Activated B cell treated with CpG ODN at 0.5 μM for 24 hours (primary cell): Measurements from ENCODE around the gene STOX1. TPM values are rescaled to one million over a fixed set of nuclear protein-coding genes. Genes with fewer than 3 reads are reported as not detected.
"Not testable (repeated sequence)": the region's sequence is repeated elsewhere in the genome, so short reads cannot be mapped to it uniquely, and the experiment has no call there.

Source experiments
- ATAC-seq: fragments of 200-7000 bp; cut with Tn5 transposase; one replicate; pipeline ENCODE4 v1.10.0; 2021; ENCODE audit warnings: low read depth, mild to moderate bottlenecking, moderate library complexity
- CTCF ChIA-PET: fragments of 350-600 bp; sonication (Branson Sonifier 250); formaldehyde crosslinking; loops from one replicate; lab custom pipeline; 2021; ENCODE audit warnings: antibody characterized with exemption; lab: Charles Lee
- POLR2A ChIA-PET: fragments of 350-600 bp; sonication (Branson Sonifier 250); formaldehyde crosslinking; loops from one replicate; lab custom pipeline; 2021; ENCODE audit warnings: antibody characterized with exemption; lab: Charles Lee
- DNase-seq: peaks from one replicate; pipeline ENCODE4 v3.0.0; 2022
- H3K27ac Mint-ChIP-seq: one replicate; pipeline ENCODE4 v1.8.0; 2020; ENCODE audit warnings: mixed read lengths
- H3K27me3 Mint-ChIP-seq: one replicate; pipeline ENCODE4 v1.8.0; 2021; ENCODE audit warnings: mixed read lengths
- H3K36me3 Mint-ChIP-seq: one replicate; pipeline ENCODE4 v1.8.0; 2021; ENCODE audit warnings: low read depth, mixed read lengths
- H3K4me1 Mint-ChIP-seq: one replicate; pipeline ENCODE4 v1.8.0; 2021; ENCODE audit warnings: mixed read lengths
- H3K4me3 Mint-ChIP-seq: one replicate; pipeline ENCODE4 v1.8.0; 2020; ENCODE audit warnings: mild to moderate bottlenecking, mixed read lengths
- H3K9me3 Mint-ChIP-seq: one replicate; pipeline ENCODE4 v1.8.0; 2020; ENCODE audit warnings: mixed read lengths
- intact Hi-C: fragments of 100-400 bp; cut with micrococcal nuclease; formaldehyde crosslinking; loops from one replicate; pipeline ENCODE4 v1.15.1; 2024
- total RNA-seq: library from RNA; stranded (reverse); gene quantifications from 2 replicates; pipeline ENCODE4 v1.2.3, GENCODE V29; 2022
- TF ChIP-seq, protein P1 (sequence below): fragments of 200-600 bp; IDR thresholded peaks from one replicate; pipeline ENCODE4 v1.8.0; 2022; ENCODE audit warnings: antibody characterized with exemption, mild to moderate bottlenecking

Gene STOX1
- total RNA-seq, 1 donor from 2014 or later, result 0.16 TPM

DNA sequence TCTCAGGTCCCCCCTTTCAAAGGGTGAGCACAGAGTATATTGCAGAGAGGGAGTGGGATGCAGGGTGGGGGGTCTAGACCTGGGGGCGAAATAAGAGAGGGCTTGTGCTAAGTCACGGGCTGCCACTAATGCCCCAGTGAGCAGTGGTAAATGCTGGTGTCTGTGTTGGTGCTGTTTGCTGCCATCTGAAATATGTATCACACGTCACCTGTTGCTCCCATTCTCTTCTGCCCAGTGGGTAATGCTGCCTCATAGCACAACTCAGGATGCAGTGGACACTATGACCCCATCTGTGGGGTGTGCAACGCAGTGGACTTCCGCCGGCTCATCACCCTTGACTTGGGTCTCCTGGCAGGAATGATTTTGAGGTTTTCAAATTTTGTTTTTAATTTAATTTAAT is 2.6 kb downstream of the STOX1 start:
- ATAC-seq, result no peak
- Mint-ChIP-seq H3K27ac (no peak overlapping the region), H3K36me3 (no peaks in the 10 kb centered on the region), H3K4me1 (peaks cover 7% of the 10 kb centered on the region), H3K9me3 (no peaks in the 10 kb centered on the region), H3K4me3 (no peak overlapping the region), H3K27me3 (peaks cover 3% of the 10 kb centered on the region)
- no peak for DNase-seq
- intact Hi-C loops, result loop anchor here (10.0 kb wide), 1 partner anchor 265 kb away; the partner anchor contains the start of gene TET1
- POLR2A ChIA-PET, result interaction anchor here (0.6 kb wide), 1 partner anchor 71 kb away, joined by 9 read pairs; no protein-coding TSS in a partner anchor
- CTCF ChIA-PET, result no interaction called here
- TF ChIP-seq, protein P1, sequence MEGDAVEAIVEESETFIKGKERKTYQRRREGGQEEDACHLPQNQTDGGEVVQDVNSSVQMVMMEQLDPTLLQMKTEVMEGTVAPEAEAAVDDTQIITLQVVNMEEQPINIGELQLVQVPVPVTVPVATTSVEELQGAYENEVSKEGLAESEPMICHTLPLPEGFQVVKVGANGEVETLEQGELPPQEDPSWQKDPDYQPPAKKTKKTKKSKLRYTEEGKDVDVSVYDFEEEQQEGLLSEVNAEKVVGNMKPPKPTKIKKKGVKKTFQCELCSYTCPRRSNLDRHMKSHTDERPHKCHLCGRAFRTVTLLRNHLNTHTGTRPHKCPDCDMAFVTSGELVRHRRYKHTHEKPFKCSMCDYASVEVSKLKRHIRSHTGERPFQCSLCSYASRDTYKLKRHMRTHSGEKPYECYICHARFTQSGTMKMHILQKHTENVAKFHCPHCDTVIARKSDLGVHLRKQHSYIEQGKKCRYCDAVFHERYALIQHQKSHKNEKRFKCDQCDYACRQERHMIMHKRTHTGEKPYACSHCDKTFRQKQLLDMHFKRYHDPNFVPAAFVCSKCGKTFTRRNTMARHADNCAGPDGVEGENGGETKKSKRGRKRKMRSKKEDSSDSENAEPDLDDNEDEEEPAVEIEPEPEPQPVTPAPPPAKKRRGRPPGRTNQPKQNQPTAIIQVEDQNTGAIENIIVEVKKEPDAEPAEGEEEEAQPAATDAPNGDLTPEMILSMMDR, result no peak

DNA sequence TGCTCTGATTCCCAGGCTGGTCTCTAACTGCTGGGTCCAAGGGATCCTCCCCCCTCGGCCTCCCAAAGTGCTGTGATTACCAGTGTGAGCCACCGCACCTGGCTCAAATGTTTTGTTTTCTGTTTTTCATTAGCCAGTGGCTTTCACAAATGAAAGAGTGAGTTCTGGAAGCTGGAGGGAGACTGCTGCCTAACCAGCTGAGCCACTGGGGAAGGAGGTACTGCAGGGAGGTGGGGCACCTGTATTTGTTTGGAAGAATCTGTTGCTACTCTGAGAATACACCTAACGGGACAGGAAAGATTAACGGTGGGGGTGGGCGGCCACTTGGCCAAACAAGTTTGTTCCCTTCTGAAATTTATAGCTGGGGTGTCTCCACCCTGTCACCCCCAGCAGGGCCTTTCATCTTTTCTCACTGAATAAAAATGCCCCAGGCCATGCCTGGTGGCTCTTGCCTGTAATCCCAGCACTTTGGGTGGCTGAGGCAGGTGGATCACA is 4.7 kb downstream of the STOX1 start:
- Mint-ChIP-seq H3K27me3 (no peaks in the 10 kb centered on the region), H3K36me3 (no peaks in the 10 kb centered on the region), H3K27ac (no peak overlapping the region), H3K4me1 (no peaks in the 10 kb centered on the region), H3K9me3 (no peaks in the 10 kb centered on the region), H3K4me3 (no peak overlapping the region)
- intact Hi-C loops, result no loop called here
- POLR2A ChIA-PET, result no interaction called here
- ATAC-seq (no peak), DNase-seq (no peak)
- TF ChIP-seq, protein P1, result no peak
- CTCF ChIA-PET, result interaction anchor here (0.6 kb wide), 1 partner anchor 603 kb away, joined by 3 read pairs; no protein-coding TSS in a partner anchor

DNA sequence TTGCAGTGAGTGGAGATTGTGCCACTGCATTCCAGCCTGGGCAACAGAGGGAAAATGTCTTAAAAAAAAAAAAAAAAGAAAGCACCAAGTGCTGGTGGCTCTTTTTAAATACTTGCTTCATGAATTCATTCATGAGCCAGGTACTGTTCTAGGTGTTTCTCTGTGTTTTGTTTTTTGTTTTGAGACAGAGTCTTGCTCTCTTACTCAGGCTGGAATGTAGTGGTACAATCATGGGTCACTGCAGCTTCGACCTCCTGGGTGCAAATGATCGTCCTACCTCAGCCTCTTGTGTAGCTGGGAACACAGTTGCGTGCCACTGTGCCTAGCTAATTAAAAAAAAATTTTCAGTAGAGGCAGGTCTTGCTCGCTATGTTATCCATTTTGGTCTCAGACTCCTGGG is 5.3 kb downstream of the STOX1 start:
- CTCF ChIA-PET, result no interaction called here
- intact Hi-C loops, result no loop called here

DNA sequence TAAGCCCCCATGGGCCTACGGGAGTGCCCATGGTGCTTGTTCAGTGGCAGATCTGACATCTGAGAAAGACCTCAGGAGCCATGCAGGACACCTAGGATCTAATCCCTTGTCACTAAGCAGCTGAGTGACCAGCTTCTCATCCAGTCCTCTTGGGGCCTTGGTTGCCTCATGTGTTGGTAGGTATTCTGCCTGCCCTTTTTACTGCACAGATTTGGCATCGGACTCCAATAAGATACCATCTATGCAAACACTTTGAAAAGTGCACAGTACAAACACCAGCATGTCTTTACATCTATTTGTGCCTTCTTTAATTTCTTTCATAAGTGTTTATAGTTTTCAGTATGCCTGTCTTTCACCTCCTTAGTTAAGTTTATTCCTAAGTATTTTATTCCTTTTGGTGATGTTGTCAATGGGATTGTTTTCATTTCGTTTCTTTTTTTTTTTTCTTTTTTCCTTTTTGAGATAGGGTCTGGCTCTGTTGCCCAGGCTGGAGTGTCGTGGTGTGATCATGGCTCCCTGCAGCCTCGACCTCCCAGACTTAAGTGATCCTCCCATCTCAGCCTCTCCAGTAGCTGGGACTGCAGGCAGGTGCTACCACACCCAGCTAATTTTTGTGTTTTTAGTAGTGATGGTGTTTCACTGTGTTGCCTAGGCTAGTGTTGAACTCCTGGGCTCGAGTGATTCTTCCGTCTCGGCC is 10.4 kb downstream of the STOX1 start:
- POLR2A ChIA-PET, result no interaction called here
- intact Hi-C loops, result no loop called here
- DNase-seq (no peak), ATAC-seq (no peak)
- CTCF ChIA-PET, result no interaction called here
- Mint-ChIP-seq H3K27me3 (no peaks in the 10 kb centered on the region), H3K36me3 (no peaks in the 10 kb centered on the region), H3K4me3 (no peak overlapping the region), H3K4me1 (no peaks in the 10 kb centered on the region), H3K9me3 (no peaks in the 10 kb centered on the region), H3K27ac (no peak overlapping the region)
- TF ChIP-seq, protein P1, result no peak

More for the DNA sequence above, 5.3 kb downstream of the STOX1 start:
- TF ChIP-seq, protein P1, result no peak
- Mint-ChIP-seq H3K9me3 (no peaks in the 10 kb centered on the region), H3K4me3 (no peak overlapping the region), H3K36me3 (no peaks in the 10 kb centered on the region), H3K27me3 (no peaks in the 10 kb centered on the region), H3K27ac (no peak overlapping the region), H3K4me1 (no peaks in the 10 kb centered on the region)
- ATAC-seq, result no peak
- POLR2A ChIA-PET, result no interaction called here
- no peak for DNase-seq

DNA sequence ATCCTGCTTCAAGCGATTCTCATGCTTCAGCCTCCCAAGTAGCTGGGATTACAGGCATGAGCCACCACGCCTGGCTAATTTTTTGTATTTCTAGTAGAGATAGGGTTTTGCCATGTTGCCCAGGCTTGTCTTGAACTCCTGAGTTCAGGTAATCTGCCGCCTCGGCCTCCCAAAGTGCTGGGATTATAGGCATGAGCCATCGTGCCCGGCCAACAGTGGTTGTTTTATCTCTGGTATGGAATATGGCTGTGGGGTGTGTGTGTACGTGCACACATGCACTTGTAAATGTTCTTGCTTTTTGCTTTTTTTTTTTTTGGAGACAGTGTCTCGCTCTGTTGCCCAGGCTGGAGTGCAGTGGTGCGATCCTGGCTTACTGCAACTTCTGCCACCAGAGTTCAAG is 13.3 kb downstream of the STOX1 start:
- POLR2A ChIA-PET, H3K9me3 Mint-ChIP-seq, H3K4me1 Mint-ChIP-seq, H3K36me3 Mint-ChIP-seq, intact Hi-C loops, H3K27ac Mint-ChIP-seq, CTCF ChIA-PET, ATAC-seq, DNase-seq, H3K4me3 Mint-ChIP-seq, H3K27me3 Mint-ChIP-seq: not testable (repeated sequence)
